Superior temporal gyrus (tissue), 1 donor: ENCODE data around the gene CEPT1.

ENCODE experiments used
- DNase-seq: peaks from one replicate; pipeline ENCODE4 v3.0.0-alpha.2; 2016; ENCODE audit errors: extremely low spot score

Gene CEPT1

GRCh38 chr1:111145963-111146768 is 6.1 kb downstream of the CEPT1 start:
- DNase-seq = no peak

GRCh38 chr1:111147948-111148347 is 7.9 kb downstream of the CEPT1 start:
- no peak for DNase-seq

GRCh38 chr1:111148376-111148881 is 8.4 kb downstream of the CEPT1 start:
- no peak for DNase-seq

GRCh38 chr1:111151838-111152237 is 11.8 kb downstream of the CEPT1 start:
- no peak for DNase-seq

- no peak for DNase-seq
These were observed 14.3 kb downstream of the CEPT1 start for GRCh38 chr1:111154021-111154999.

GRCh38 chr1:111157431-111157830 is 17.4 kb downstream of the CEPT1 start:
- no peak for DNase-seq

- DNase-seq = no peak
These were observed 21.9 kb downstream of the CEPT1 start for GRCh38 chr1:111161843-111162487.

- DNase-seq = peak; percentile 61
These were observed 22.5 kb downstream of the CEPT1 start for GRCh38 chr1:111162488-111162880.

GRCh38 chr1:111163363-111163762 is 23.3 kb downstream of the CEPT1 start:
- no peak for DNase-seq

GRCh38 chr1:111164151-111164550 is 24.1 kb downstream of the CEPT1 start:
- DNase-seq = no peak

- no peak for DNase-seq
These were observed 32.4 kb downstream of the CEPT1 start for GRCh38 chr1:111172463-111172862.

GRCh38 chr1:111174070-111174469 is 34.0 kb downstream of the CEPT1 start:
- peak; percentile 19 for DNase-seq

GRCh38 chr1:111175349-111175748 is 35.3 kb downstream of the CEPT1 start:
- no peak for DNase-seq

GRCh38 chr1:111176678-111177077 is 36.7 kb downstream of the CEPT1 start:
- no peak for DNase-seq

GRCh38 chr1:111179968-111180533 is 40.0 kb downstream of the CEPT1 start:
- no peak for DNase-seq

- DNase-seq = no peak
These were observed 42.0 kb downstream of the CEPT1 start for GRCh38 chr1:111182052-111182451.

GRCh38 chr1:111183308-111184069 is 43.5 kb downstream of the CEPT1 start:
- no peak for DNase-seq

GRCh38 chr1:111184663-111185062 is 44.6 kb downstream of the CEPT1 start:
- DNase-seq = no peak

- no peak for DNase-seq
These were observed 51.0 kb downstream of the CEPT1 start for GRCh38 chr1:111190931-111191451.

- DNase-seq = no peak
These were observed 51.5 kb downstream of the CEPT1 start for GRCh38 chr1:111191496-111191895.

GRCh38 chr1:111192074-111192473 is 52.1 kb downstream of the CEPT1 start:
- DNase-seq = no peak
